Prostate gland (tissue), 2 donors: ENCODE data around the gene PLCB1.

Source experiments
- POLR2AphosphoS5 ChIP-seq: sonication (generic); formaldehyde crosslinking; IDR thresholded peaks from one replicate; pipeline ENCODE4 v1.6.1; 2017; ENCODE audit warnings: antibody characterized with exemption
- TF ChIP-seq, protein P1 (sequence below), 4 experiments: fragments of 200-600 bp in 2 of 4; fragments of 450-650 bp in 2 of 4; sonication (generic) in 2 of 4; IDR thresholded peaks; 1 replicate in 3 of 4; 2 replicates in 1 of 4; pipeline ENCODE4 v1.5.1; 2016 to 2019; ENCODE audit warnings: antibody characterized with exemption in 4 of 4, mild to moderate bottlenecking in 2 of 4, moderate library complexity in 2 of 4

DNA sequence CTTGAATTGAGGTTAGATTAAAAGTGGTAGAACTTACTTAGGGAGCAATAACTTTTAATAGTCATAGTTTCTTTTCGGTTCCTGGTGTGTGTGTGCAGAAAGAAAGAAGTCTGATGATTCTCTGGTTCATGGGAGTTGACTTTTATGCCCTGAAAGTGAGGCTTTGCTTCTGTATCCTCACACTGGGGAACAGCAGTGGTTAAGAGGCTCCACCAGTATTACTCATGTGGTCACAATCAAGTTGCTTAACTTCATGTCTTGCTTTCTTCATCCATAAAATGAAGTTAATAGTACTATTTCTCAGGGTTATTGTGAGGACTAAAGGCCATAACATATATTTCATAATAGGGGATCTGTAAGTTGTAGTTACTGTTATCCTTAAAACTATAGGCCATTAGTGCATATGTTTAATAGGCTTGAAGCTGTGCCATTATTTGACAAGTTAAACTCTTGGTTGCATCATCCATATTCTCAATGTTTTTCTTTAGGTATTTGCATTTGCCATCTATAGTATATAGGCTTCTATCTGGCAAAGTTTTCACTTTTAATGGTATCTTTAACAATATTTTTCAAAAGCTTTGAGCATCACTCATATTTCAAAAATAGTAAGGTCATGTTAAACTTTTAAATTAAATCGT lies 262.4 kb downstream of the PLCB1 start:
- TF ChIP-seq, protein P1, sequence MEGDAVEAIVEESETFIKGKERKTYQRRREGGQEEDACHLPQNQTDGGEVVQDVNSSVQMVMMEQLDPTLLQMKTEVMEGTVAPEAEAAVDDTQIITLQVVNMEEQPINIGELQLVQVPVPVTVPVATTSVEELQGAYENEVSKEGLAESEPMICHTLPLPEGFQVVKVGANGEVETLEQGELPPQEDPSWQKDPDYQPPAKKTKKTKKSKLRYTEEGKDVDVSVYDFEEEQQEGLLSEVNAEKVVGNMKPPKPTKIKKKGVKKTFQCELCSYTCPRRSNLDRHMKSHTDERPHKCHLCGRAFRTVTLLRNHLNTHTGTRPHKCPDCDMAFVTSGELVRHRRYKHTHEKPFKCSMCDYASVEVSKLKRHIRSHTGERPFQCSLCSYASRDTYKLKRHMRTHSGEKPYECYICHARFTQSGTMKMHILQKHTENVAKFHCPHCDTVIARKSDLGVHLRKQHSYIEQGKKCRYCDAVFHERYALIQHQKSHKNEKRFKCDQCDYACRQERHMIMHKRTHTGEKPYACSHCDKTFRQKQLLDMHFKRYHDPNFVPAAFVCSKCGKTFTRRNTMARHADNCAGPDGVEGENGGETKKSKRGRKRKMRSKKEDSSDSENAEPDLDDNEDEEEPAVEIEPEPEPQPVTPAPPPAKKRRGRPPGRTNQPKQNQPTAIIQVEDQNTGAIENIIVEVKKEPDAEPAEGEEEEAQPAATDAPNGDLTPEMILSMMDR (IDR thresholded peaks at IDR 0.05), result no peak
- TF ChIP-seq POLR2AphosphoS5, result no peak
